ENCODE results near the gene H2BK1.

H2BK1 gene

GRCh38 chr7:151210087-151210854, at the start of gene H2BK1:
Gene H2BK1, minus strand, starts transcription at chr7:151210488. Its CDS starts 170 bp downstream, at chr7:151210318.
- DNase-seq (ENCODE audit: low read depth in 2 of 2, low spot score in 1 of 2) = no peak

- DNase-seq (ENCODE audit: low read depth in 2 of 2, low spot score in 1 of 2) = no peak
Observed at GRCh38 chr7:151257990-151258389, 47.7 kb upstream of the H2BK1 start.

DNA sequence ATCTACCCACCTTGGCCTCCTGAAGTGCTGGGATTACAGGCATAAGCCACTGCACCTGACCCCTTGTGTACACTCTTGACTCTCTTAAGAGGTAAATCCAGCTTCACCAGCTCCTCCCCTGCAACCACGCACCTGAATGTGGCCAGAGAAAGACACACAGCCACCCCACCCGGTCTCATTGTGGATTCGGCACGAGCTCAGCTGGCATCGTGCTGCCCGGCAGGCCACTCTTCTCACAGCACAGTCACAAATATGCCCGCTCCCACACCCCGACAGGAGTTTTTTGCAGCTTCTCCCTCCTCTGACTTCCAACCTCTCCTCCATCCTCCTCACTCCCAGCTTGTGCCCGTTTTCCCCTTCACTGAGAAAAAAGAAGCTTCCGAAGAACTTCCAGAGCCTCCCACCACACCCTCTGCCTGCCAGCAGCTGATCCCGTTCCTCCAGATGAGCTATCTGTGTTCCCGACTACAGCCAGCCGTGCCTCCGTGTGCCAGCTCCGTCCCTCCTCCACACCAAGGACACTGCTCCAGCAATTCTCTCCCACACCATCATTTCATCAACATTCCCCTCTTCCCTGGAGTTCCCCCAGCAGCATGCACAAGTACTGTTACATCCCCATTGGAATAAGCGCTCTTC, 46.2 kb upstream of the H2BK1 start:
- no peak for DNase-seq (ENCODE audit: low read depth in 2 of 2, low spot score in 1 of 2)

DNA sequence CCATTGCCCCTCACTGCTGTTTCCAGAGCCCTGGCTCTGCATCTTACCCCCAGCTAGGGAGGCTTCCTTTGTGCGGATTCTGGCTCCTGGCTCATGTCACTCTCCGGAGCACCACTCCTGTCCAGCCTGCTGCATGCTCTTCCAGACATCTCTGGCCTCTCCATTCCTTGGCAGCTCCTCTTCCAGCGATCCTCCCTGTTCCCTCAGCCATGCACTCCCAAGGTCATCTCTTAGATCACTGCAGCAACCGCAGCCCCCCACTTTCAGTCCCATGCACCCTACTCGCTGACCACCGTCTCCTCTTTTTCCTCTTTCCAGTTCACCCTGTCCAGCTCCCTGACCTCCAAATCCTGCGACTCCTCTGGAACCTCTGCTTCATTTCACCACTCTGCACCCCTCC, 45.1 kb upstream of the H2BK1 start:
- no peak for DNase-seq (ENCODE audit: low read depth in 2 of 2, low spot score in 1 of 2)

GRCh38 chr7:151254851-151255250, 44.6 kb upstream of the H2BK1 start:
- no peak for DNase-seq (ENCODE audit: low read depth in 2 of 2, low spot score in 1 of 2)

DNA sequence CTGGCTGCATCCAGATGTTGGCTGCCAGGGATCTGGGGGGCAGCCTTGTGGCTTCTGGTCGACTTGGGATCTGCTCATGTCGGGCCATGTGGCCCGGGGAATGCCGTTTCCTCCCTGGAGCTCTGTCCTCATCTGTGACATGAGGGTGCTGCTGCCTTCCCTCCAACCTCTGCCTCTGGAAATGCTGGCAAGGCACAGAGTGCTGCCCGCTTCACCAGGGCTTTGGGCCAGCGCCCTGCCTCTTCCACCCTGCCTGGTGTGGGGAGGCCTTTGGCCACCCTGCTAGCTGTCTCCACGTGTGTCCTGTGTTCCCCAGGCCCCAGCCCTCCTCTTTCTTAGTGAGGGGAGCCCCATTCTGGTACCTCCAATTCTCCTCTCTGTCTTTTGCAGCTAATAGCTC, 44.0 kb upstream of the H2BK1 start:
- no peak for DNase-seq (ENCODE audit: low read depth in 2 of 2, low spot score in 1 of 2)

GRCh38 chr7:151252961-151253711, 42.8 kb upstream of the H2BK1 start:
- DNase-seq (ENCODE audit: low read depth in 2 of 2, low spot score in 1 of 2) = no peak

DNA sequence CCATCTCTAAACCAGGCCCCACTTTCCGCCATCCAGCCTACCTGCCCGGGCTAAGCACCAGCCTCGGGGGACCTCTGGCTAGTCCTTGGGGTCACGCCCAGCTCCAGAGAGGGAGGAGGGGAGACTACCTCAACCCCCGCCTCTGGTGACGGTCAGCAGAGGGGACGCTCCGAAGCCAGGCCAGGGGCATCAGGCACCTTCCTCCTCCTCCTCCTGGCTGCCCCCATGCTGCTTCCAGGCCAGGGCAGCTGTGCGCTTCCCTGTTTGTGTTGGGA, 42.2 kb upstream of the H2BK1 start:
- DNase-seq (ENCODE audit: low read depth in 2 of 2, low spot score in 1 of 2) = no peak

- no peak for DNase-seq (ENCODE audit: low read depth in 2 of 2, low spot score in 1 of 2)
Observed at GRCh38 chr7:151251689-151252560, 41.6 kb upstream of the H2BK1 start.

- DNase-seq (ENCODE audit: low read depth in 2 of 2, low spot score in 1 of 2) = no peak
Observed at GRCh38 chr7:151251328-151251688, 41.0 kb upstream of the H2BK1 start.

DNA sequence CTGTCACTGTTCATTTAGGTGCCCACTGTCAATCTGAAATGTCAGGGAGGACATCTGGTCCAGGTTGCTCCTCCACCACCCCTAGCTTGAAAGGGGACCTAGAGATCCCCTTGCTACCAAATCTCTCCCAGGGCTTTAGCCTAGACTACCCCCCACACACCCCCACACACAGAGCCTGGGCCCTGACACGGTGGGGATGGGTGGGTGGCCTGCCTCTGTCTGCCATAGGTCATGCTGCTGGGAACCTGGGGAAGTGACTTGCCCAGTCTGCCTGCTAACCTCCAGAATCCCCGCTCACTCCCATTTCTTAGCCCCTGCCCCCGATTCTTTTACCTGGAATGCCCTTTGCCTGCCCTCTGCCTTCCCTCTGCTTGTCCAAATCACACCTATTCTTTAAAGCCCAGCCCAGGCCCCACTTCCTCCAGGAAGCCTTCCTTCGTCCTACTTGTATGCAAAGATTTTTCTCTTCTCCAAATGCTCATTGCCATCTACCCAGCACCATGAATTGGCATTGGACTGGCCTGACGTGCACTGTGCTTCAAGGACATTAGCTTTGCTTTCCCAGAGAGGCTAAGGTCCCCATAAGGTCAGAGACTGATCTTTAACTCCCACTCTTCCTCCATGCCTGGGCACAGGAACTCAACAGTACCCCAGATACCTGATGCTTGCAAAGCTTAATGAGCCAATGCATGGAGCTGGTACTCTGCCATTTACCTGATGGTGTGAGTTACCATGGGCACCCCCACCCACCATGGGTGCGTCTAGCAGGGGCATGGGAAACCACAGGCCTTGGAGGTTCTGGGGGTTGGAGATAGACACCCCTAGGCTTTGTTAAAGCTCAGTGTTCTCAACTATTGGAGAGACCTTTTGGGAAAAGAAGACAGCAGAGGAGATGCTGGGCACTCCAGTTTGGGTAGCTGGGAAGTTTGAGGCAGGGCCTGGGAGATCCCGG, 40.2 kb upstream of the H2BK1 start:
- DNase-seq (ENCODE audit: low read depth in 2 of 2, low spot score in 1 of 2) = no peak

DNA sequence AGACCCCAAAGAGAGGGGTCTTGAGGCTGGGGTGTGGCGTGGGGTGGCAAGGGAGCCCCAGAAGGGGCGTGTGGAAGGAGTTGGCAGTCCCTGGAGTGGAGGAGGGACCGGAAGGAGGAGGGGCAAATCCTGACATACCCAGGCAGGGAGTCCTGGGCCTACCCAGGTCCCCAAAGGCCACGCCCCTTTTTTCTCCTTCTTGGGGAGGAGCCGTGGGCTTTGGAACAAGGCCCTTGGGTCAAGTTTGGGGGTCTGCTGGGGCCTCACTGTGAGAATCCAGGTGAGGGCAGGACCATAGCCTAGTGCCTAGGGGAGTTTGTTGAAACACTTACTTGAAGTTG, 39.4 kb upstream of the H2BK1 start:
- DNase-seq (ENCODE audit: low read depth in 2 of 2, low spot score in 1 of 2) = no peak

- no peak for DNase-seq (ENCODE audit: low read depth in 2 of 2, low spot score in 1 of 2)
Observed at GRCh38 chr7:151249034-151249731, 38.9 kb upstream of the H2BK1 start.

DNA sequence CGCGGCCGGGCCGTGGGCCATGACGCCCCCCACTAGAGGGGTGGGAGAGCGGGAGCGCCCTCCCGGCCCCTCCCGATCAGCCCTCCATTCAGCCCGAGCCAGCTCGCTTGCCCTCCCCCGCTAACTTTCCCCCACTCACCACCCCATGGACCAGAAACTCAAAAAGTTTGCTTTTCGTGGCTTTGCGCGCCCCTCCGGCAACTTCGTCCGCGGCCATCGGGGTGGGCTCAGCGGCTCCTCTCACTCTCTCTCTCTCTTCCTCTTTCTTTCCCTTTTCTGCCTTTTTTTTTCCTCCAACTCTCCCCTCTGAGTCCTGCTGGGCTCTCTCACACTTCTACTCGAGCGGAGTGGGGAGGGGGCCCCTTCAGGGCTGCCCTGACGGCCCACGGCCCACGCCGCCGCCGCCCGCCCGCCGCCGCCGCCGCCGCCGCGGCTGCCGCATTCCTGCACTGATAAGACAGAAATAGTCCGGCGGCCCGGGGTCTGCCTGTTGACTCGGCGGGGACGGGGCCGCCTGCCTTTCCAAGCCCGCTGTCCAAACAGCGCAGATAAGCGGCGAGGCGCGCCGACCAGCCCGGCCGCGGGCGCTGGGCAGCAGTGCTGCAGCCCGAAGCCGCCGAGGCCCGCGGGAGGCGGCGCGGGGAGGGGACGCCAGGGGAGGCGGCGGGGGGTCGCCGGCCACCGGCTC, 38.2 kb upstream of the H2BK1 start, which contains the start of gene SMARCD3:
SMARCD3 (minus strand) TSS at position 349 of the 688 bp plus-strand sequence; CDS start at position 217, 132 bp downstream.
- no peak for DNase-seq (ENCODE audit: low read depth in 2 of 2, low spot score in 1 of 2)

- no peak for DNase-seq (ENCODE audit: low read depth in 2 of 2, low spot score in 1 of 2)
Observed at GRCh38 chr7:151247611-151248345, 37.5 kb upstream of the H2BK1 start.

- DNase-seq (ENCODE audit: low read depth in 2 of 2, low spot score in 1 of 2) = no peak
Observed at GRCh38 chr7:151246851-151247580, 36.7 kb upstream of the H2BK1 start.

DNA sequence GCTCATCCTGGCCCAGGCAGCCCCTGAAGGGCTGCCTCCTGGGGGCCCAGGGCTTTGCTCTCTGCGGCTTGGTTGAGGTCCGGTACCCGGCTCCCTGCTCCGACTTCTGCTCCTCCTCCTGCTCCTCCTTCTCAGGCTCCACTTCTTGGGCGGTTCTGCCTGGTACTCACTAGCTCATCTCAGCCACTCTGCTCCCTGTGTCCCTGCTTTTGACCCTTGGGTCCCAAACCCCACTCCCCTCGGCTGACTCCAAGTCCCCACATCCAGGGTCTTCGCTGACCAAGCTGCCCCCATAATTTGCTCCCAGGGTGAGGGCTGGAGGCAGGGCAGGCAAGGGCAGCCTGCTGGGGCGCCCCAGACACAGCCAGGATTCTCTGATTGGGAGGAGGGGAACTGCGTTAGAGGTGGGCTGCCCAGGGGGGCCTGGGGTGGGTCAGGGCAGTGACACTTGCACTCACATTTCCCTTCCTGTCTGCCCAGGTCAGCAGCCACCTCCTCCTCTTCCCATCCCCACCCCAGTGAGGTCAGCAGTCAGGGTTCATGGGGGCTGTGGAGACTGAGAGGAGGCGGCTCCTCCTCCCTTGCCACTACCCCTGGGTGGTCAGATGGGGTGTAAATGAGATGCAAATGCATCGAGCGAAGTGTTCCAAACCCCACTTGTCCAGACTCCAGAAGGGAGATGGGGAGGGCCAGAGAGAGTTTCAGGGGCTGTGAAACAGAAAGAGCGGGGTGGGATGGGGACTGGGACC, 36.0 kb upstream of the H2BK1 start:
- no peak for DNase-seq (ENCODE audit: low read depth in 2 of 2, low spot score in 1 of 2)
